ENCODE data around the gene SEMA4G.

SEMA4G gene

DNA sequence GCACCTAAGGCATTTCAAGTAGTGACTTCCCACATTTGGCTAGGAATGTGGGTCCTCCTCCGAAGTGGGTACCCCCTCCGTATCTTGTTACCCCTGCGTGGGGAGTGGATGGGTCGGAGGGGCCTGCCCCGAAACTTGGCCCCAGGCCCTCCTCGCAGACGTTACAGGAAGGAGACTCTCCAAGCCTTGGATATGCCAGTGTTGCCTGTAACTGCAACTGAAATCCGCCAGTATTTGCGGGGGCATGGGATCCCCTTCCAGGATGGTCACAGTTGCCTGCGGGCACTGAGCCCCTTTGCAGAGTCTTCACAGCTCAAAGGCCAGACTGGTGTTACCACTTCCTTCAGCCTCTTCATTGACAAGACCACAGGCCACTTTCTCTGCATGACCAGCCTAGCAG, 18.9 kb downstream of the SEMA4G start:
- no peak for DNase-seq

- DNase-seq, result no peak
Observed at GRCh38 chr10:100989088-100989487, 19.8 kb downstream of the SEMA4G start.

GRCh38 chr10:100993986-100994708, 24.8 kb downstream of the SEMA4G start:
- no peak for DNase-seq

GRCh38 chr10:100995181-100995580, 25.9 kb downstream of the SEMA4G start:
- DNase-seq, result no peak

DNA sequence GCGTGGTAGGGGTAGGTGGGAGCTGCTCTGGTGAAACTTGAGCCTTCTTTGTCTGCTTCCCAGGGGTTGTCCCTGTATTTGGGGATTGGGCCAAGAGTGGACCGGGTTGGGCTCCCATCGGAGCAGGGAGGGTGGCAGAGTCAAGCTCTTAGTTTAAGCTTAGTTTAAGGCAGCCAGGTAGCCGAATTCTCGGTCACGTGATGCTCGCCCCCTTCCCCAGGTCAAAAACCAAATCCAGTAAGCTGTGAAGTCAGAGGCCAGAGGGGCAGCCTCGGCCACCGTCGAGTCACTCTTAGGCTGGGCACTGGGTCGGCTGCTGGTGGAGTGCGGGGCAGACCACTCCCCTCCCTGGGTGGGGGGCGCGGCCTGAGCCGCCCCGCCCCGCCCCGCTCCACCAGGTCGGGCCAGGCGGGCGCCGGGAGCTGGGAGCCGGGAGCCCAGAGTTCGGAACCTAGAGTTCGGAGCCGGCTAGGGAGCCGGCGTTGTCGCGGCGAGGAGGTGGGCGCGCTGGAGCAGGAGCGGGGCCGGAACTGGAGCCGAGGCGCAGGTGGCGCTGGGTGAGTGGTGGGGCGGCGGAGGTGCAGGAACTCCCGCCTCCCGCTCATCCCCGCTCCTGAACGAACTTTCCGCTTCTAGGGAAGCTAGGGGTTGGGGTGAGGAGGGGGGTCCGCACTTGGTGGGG, 27.5 kb downstream of the SEMA4G start:
- DNase-seq, result no peak

- peak in 1 of 2 experiments; percentile 25 for DNase-seq
Observed at GRCh38 chr10:100997360-100998182, 28.3 kb downstream of the SEMA4G start.

DNA sequence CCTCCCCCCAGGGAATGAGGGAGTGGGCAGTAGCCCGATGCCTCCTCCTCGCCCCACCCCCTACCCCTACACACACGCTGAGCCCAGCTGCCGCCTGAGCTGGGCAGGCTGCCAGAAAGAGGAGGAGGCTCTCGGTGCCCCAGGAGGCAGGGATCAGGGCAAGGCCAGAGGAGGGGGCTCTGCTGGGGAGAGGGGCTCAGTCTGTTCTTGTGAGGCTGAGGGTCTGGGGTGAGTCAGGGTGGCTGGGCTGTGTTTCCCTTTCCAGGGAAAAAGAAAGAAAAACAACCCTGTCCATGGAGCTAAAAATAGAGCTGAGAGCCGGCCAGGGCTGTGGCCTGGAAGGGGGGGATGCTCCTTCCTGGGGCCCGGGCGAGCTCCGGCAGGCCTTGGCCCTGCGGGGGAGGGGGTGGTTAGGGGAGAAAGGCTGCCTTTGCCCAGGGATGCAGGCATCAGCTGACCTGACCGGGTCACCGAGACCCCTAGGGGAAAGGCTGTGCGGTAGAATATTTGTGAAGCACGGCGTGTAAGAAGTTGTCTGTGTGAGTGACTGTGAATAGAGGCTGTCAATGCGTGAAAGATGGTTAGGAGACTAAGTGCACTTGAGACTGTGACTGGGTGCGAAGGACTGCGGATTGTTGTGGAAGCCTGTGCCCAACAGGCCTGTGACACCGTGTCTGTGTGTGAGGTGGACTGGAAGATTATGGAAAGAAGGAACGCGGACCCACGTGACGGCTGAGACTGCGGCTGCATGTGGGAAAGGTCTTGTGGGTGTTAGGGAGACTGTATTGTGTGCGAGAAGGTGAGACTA, 29.1 kb downstream of the SEMA4G start:
- peak; percentile 63 to 64 for DNase-seq

- peak in 1 of 2 experiments; percentile 34 for DNase-seq
Observed at GRCh38 chr10:100998991-100999741, 29.9 kb downstream of the SEMA4G start.

DNA sequence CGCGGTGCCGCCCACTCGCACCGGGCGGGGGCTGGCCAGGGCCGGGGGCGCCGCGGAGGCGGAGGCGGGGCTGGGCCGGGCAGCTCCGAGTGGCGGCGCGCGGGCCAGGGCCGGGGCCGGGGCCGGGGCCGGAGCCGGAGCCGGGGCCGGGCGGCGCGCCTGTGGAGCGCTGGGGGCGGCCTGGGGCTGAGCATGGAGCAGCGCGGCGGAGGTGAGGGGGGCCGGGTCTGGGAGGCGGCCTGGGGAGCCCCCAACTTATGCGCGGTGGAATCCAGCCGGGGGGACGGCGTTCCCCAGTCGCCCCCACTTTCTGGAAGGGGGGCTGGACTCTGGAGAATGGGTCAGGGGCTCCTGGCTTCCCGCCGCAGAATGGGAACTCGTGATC, 30.4 kb downstream of the SEMA4G start, which contains the start of gene LZTS2:
Gene LZTS2, plus strand, starts transcription at position 67 of the 385 bp plus-strand sequence. CDS start 2,731 bp downstream, outside the sequence.
- DNase-seq, result no peak

DNA sequence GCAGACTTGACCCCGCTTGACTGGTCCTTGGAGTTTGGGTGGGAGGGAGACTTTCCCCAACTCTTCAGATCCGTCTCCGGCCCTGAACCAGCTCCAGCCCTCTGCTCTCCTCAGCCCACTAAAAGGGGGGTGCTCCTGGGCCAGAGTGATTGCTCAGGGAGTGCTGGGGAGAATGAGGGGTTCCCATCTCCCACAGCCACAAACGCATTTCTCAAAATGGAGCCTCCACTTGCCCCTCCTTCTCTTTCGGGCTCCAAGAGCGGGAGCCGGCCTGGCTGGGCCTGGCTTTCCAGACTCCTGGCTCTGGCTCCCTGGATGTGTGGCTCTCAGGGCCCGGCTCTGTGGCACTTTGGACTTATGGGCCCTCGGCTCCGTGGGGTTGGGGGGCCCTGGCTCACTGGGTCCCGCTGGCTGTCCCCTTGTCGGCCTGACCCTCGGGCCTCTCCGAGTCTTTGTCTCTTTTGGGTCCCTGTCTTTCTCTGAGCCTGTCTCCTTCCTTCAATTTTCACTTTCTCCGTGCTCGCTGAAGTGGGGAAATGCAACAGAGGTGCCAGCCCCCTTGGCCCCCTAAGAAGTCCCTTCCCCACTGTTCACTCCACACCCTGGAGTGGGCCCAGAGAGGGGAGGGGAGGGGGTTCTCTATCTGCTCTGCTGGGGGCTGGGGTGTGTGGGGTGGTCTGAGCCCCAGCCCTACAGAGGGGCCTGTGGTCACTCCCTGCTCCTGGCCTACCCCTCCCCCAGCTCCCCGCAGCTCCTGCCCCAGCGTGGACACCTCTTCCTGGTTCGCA, 31.0 kb downstream of the SEMA4G start:
- no peak for DNase-seq

DNA sequence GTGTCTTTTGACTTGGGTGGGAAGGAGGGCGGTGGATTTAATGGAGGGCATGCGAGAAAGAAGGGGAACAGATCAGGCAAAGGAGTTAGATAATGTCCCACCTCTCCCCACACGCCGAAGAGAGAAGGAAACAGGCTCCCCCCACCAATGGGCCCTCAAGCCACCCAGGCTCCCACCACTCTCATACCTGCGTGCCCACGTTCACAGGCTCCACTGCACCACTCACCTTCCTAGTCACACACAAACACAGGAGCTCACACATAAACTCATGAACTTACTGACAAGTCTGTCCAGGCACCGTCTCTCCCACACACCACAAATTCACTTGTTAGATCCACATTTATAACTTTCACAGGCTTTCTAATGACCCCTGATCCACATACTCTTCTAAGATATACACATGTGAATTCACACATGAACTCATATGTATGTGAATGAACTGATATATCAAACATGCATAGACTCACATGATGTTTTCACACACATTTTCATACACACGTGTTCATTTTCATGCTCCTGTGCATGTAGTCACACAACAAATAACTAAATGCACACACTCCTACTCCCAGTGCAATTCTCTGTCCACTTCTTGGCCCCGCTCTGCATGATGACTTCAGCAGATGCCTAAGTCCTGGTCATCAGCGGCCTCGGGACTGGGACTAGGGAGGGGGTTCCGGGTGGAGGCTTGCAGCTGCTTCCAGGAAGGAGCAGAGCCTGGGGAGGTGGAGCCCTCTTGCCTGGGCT, 31.8 kb downstream of the SEMA4G start:
- no peak for DNase-seq

DNA sequence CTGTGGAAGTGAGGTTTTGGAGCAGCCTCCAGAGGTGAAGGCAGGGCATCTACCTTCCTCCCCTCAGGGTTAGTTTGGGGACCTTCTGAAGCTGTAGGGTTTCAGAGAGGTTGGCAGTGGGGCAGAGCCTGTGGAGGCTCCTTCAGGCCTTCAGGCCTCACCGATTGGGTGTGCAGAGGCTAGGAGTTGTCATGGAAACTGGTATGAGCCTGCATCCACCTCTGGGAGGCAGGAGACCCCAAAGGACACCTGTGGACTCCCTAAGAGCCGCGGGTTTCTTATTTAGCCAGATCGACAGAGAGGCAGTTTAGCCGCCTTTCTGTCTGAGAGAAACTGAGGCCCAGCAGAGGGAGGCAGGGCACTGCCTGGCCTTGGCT, 32.3 kb downstream of the SEMA4G start:
- no peak for DNase-seq

- DNase-seq, result no peak
Observed at GRCh38 chr10:101002456-101002855, 33.2 kb downstream of the SEMA4G start.

DNA sequence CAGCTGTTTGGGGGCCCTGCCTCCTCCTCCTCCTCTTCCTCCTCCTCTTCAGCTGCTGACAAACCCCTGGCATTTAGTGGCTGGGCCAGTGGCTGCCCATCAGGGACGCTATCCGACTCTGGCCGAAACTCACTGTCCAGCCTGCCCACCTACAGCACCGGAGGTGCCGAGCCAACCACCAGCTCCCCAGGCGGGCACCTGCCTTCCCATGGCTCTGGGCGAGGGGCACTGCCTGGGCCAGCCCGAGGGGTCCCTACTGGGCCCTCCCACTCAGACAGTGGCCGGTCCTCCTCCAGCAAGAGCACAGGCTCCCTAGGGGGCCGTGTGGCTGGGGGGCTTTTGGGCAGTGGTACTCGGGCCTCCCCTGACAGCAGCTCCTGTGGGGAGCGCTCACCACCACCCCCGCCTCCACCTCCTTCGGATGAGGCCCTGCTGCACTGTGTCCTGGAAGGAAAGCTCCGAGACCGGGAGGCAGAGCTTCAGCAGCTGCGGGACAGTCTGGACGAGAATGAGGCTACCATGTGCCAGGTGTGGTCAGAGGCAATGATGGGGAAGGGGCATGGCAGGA, 34.4 kb downstream of the SEMA4G start:
- no peak for DNase-seq

DNA sequence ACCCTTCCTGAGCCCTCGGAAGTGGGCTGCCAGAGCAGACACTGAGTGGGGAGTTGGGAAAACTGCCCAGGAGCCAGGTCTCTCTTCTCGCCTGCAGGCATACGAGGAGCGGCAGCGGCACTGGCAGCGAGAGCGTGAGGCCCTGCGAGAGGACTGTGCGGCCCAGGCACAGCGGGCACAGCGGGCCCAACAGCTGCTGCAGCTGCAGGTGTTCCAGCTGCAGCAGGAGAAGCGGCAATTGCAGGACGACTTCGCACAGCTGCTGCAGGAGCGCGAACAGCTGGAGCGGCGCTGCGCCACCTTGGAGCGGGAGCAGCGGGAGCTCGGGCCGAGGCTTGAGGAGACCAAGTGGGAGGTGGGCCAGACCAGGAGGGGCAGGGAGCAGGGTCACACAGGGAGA, 36.1 kb downstream of the SEMA4G start:
- DNase-seq, result no peak

DNA sequence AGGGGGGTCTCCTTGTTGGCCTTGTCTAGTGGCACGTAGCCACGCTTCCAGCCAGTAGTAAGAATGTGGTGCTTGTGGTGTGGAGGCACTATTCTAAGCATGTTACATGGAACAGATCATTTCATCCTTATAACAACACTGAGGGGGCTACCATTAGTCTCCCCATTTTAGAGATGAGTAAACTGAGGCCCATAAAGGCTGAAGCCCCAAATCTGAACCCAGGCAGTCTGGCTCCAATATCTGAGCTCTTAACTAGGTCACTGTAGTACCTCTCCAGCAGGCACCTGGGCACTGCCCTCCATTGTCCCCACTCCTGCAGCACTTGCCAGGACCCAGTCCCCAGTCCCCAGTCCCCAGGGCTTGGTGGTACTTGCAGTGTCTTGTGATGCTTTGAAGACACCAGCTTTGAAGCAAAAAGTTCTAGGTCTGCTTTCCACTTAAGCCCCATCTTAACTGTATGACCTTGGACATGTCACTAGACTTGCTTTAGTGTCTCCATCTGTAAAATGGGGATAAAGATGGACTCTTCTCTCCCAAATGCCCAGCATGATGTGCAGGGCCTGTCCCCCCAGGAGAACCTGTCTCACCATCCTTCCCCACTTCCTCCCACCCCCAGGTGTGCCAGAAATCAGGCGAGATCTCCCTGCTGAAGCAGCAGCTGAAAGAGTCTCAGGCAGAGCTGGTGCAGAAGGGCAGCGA, 36.7 kb downstream of the SEMA4G start:
- no peak for DNase-seq

DNA sequence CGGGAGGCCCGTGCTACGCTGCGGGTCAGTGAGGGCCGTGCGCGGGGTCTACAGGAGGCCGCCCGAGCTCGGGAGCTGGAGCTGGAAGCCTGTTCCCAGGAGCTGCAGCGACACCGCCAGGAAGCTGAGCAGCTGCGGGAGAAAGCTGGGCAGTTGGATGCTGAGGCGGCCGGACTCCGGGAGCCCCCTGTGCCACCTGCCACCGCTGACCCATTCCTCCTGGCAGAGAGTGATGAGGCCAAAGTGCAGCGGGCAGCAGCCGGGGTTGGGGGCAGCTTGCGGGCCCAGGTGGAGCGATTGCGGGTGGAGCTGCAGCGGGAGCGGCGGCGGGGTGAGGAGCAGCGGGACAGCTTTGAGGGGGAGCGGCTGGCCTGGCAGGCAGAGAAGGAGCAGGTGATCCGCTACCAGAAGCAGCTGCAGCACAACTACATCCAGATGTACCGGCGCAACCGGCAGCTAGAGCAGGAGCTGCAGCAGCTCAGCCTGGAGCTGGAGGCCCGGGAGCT, 37.3 kb downstream of the SEMA4G start:
- DNase-seq, result no peak

- DNase-seq, result no peak
Observed at GRCh38 chr10:101007099-101007711, 37.9 kb downstream of the SEMA4G start.
